Activated naive CD4-positive, alpha-beta T cell treated with anti-CD3 and anti-CD28 coated beads, Interleukin-2, amount 50 U/mL, for 72 hours (primary cell): ENCODE results near the gene NUP153. TPM values are rescaled to one million over a fixed set of nuclear protein-coding genes. Genes with fewer than 3 reads are reported as not detected.

Experiments used
- ATAC-seq, 2 donors: fragments of 150-1000 bp; cut with Tn5 transposase; 2 replicates each; pipeline ENCODE4 v1.10.0; 2021; ENCODE audit warnings: mild to moderate bottlenecking in 2 of 2, moderate library complexity in 2 of 2
- DNase-seq, 2 donors: peaks; one replicate each; pipeline ENCODE4 v3.0.0; 2021 to 2022; ENCODE audit warnings: low spot score in 2 of 2
- H3K27ac Mint-ChIP-seq, 2 donors: one replicate each; pipeline ENCODE4 v1.8.0; 2022; ENCODE audit warnings: mild to moderate bottlenecking in 2 of 2, mixed read lengths in 2 of 2
- H3K36me3 Mint-ChIP-seq, 2 donors: one replicate each; pipeline ENCODE4 v1.8.0; 2022; ENCODE audit warnings: mixed read lengths in 2 of 2
- H3K9me3 Mint-ChIP-seq, 2 donors: one replicate each; pipeline ENCODE4 v1.8.0; 2022; ENCODE audit warnings: mixed read lengths in 2 of 2
- total RNA-seq, 2 donors: library from RNA; stranded (reverse); gene quantifications; one replicate each; pipeline ENCODE4 v1.2.3, GENCODE V29; 2022

The NUP153 gene
- total RNA-seq, 2 donors from 2014 or later: 77.3 to 84.8 TPM

DNA sequence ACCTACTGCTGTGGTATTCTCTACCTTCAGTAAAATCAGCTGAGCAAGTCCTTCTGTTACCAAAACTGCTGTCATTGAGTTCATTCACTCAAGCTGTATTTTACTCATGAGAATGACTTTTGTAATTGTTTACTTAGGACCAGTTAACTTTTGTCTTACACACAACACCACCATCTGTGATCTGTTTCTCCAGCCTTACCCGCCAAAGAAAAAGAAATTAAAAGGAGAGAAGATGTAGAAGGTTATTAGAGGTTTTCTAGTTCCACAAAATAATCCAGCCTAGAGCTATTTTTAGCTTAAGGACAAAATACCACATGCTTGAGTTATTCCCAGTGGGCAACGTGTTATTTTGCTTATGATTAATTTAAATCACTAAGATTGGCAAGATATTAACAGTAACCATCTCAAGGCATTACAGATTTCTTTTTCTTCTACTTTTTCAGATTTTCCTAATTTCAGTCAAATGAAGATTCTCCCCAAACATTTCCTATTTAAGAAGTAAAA is 68.5 kb downstream of the NUP153 start:
- Mint-ChIP-seq H3K36me3 (peaks cover 6 to 67% of the 10 kb centered on the region in 2 donors), H3K27ac (no peak overlapping the region), H3K9me3 (no peaks in the 10 kb centered on the region)
- DNase-seq (no peak), ATAC-seq (no peak)

DNA sequence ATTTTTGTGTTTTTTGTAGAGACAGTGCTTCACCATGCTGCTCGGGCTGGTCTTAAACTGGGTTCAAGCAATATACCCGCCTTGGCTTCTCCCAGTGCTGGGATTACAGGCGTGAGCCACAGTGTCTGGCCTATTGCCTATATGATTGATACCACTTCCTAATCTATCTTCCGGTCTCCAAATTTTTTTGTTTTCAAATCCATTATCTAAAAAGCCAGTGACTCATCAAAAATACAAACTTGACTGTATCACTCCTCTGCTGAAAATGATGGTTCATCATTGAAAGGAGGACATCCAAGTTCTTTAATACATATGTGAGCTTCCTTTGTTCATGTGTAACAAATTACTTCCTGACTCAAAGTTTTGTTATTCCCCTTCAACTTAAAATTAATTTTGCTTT is 71.2 kb downstream of the NUP153 start:
- no peak for DNase-seq
- no peak for ATAC-seq
- Mint-ChIP-seq H3K9me3 (no peaks in the 10 kb centered on the region), H3K27ac (peak overlapping the region; percentile 30 to 84), H3K36me3 (peaks cover 11 to 73% of the 10 kb centered on the region in 2 donors)

DNA sequence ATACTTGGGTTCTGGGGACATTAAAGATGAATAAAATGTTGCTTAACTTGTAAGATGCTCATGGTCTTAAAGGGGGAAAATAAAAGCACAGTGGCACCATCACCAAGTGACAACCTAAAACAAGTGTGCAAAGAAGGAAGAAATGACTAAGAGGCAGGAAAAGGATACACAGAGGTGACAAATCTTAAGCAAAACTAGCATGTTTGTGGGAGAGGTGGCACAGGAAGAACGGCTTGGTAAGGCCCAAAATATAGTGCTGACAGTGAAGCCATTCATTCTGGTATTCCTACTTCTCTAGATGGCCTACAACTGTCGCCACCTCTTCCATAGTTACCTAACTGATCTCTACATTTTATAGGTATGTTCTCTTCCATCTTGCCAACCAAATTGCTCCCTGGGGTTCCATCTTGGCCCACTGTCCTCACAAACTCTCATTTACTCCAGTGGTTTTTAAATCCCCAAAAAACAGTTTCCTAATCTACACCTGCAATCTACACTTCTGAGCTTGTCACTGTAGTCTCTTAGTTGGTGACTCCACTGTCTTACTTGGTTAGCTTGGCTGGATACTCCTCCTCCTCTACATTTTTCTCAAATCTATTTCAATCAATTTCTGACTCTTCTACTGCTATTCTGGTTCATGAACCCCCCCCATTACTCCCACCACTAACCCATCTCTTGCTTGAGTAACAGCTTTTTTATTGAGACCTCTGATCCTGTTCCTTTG is 73.1 kb downstream of the NUP153 start:
- Mint-ChIP-seq H3K27ac (peak overlapping the region; percentile 33 to 76), H3K9me3 (no peaks in the 10 kb centered on the region), H3K36me3 (peaks cover 27 to 73% of the 10 kb centered on the region in 2 donors)
- ATAC-seq (peak; percentile 90 to 95), DNase-seq (peak in 1 of 2 donors; percentile 27)

DNA sequence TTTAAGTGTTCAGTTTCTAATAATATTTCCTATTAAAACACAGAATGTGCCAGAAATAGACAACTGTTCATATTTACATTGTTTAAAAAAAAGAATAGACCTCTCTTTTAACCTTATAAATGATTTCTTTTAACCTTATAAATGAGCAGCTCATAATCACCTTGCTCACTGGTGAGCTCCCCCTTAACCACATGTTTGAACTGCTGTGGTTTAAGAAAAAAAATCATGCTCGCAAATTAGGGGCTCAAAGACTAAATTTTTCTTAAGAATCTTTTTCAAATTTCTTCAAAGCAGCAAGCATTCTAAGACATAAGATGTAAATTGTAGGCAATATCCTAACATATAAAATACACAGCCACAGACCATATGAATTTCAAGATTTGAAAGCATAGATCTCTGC is 73.8 kb downstream of the NUP153 start:
- ATAC-seq: no peak
- H3K36me3 Mint-ChIP-seq: peaks cover 28 to 68% of the 10 kb centered on the region in 2 donors
- peak overlapping the region; percentile 18 to 76 for H3K27ac Mint-ChIP-seq
- DNase-seq: no peak
- H3K9me3 Mint-ChIP-seq: no peaks in the 10 kb centered on the region

DNA sequence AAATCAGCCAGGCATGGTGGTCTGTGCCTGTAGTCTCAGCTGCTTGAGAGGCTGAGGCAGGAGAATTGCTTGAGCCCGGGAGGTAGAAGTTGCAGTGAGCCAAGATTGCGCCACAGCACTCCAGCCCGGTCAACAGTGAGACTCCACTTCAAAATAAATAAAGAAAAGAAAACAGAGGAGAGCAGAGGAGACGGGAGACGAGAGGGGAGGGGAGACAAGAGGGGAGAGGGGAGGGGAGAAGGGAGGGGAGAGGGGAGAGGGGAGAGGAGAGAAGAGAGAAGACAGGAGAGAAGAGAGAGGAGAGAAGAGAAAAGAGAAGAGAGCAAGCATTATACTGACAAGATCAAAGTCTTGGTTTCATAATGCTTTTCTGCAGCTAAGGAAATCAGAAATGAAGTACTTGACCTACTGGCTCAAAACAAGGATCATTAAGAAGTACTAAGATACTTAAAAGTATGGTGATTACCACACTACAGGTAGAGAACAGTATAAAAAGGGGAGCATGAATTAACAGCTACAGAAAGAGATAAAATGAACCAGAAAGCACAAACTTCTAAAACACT is 76.1 kb downstream of the NUP153 start:
- ATAC-seq (no peak), DNase-seq (no peak)
- peak overlapping the region; percentile 17 to 19 for H3K27ac Mint-ChIP-seq
- no peaks in the 10 kb centered on the region for H3K9me3 Mint-ChIP-seq
- H3K36me3 Mint-ChIP-seq: peaks cover 24 to 51% of the 10 kb centered on the region in 2 donors

DNA sequence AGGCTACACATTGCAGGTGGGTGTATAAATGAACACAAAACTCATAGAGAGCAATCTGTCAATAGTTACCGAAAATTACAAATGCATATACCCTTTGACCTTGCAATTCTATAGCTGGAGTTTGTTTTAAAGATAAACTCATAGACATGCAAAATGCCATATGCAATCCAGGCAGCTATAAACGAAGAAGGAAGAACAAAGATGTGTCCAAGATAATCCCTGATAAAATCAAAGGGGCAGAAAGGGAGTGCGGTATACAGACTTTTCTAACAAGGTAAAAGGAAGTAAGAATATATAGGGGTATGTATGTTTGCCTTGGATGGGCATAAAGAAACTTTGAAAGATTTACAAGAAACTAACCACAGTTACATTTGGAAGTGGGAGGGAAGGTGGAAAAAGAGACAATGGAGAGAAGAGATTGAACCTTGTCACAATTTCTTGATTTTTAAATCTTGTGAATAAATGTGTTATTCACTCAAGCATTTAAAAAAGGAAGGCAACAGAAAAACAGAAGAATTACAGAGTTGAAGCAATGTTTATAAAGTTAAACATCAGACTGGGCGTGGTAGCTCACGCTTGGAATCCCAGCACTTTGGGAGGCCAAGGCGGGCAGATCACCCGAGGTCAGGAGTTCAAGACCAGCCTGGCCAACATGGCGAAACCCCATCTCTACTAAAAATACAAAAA is 76.8 kb downstream of the NUP153 start:
- H3K36me3 Mint-ChIP-seq: peaks cover 22 to 50% of the 10 kb centered on the region in 2 donors
- H3K9me3 Mint-ChIP-seq: no peaks in the 10 kb centered on the region
- peak overlapping the region; percentile 17 to 56 for H3K27ac Mint-ChIP-seq

DNA sequence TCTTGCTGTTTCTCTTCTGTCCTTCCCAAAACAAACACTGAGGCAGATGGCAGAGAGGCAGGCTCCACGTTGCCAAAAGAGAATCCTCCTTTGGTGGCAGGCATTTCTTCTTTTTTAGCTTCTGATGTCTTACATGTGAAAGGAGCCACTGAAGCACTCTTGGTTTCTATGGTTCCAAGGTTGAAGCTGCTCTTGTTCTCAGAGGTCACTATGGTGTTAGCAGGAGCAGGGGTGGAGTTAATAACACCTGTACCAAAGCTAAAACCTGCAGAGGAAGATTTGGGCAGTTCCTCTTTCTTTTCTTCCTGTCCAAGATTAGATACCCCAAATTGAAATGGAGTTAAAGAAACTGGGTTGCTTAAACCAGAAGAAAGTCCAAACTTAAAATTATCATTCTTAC is 77.9 kb downstream of the NUP153 start:
- Mint-ChIP-seq H3K9me3 (no peaks in the 10 kb centered on the region), H3K36me3 (peaks cover 22 to 42% of the 10 kb centered on the region in 2 donors), H3K27ac (no peak overlapping the region)
- DNase-seq (no peak), ATAC-seq (no peak)

More for the DNA sequence above, 76.8 kb downstream of the NUP153 start:
- ATAC-seq (no peak), DNase-seq (no peak)

DNA sequence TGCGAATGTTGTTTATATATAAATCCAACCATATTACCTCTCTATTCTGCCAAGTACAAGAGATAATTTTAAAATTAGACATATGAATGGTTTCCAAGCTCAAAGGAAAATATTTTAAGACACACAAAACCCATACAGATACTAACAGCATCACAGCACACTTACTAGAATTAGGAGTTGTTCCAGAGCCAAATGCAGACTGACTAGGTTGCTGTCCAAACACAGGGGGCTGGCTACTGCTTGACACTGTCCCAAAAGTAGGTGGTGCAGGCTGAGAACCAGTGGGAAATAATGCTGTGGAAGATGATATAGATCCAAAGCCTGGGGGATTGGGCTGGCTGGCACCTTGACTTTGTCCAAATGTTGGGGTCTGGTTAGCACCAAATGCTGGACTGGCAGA is 82.3 kb downstream of the NUP153 start:
- H3K9me3 Mint-ChIP-seq: no peaks in the 10 kb centered on the region
- no peak overlapping the region for H3K27ac Mint-ChIP-seq

DNA sequence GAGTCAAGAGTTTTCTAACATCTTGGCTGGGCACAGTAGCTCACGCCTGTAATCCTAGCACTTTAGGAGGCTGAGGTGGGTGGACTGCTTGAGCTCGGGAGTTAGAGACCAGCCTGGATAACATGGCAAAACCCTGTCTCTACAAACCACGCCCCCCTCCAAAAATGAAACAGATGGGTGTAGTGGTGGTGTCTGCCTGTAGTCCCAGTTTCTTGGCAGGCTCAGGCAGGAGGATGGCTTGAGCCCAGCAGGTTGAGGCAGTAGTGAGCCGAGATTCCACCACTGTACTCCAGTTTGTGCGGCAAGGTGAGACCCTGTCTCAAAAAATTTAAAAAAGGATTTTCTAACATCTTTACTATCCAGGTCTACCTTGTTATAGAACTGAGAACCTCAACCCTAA is 84.6 kb downstream of the NUP153 start:
- Mint-ChIP-seq H3K36me3 (peaks cover 7 to 40% of the 10 kb centered on the region in 2 donors), H3K9me3 (no peaks in the 10 kb centered on the region), H3K27ac (no peak overlapping the region)
- DNase-seq (no peak), ATAC-seq (no peak)

More for the DNA sequence above, 82.3 kb downstream of the NUP153 start:
- DNase-seq: no peak
- ATAC-seq: no peak
- H3K36me3 Mint-ChIP-seq: peaks cover 9 to 30% of the 10 kb centered on the region in 2 donors

DNA sequence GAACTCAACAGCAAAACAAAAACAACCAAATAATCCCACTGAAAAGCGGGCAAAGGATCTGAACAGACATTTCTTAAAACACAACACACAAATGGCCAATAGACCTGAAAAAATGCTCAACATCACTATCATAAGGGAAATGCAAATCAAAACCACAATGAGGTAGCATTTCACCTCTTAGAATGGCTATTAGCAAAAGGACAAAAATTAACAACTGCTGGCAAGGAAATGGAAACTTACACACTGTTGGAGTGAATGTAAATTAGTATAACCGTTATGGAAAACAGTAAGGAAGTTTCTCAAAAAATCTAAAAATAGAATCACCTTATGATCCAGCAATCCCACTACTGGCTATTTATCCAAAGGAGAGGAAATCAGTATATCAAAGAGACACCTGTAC is 85.7 kb downstream of the NUP153 start:
- ATAC-seq (no peak), DNase-seq (no peak)
- H3K9me3 Mint-ChIP-seq: no peaks in the 10 kb centered on the region
- peak overlapping the region; percentile 45 to 62 for H3K27ac Mint-ChIP-seq
- peaks cover 14 to 50% of the 10 kb centered on the region in 2 donors for H3K36me3 Mint-ChIP-seq

DNA sequence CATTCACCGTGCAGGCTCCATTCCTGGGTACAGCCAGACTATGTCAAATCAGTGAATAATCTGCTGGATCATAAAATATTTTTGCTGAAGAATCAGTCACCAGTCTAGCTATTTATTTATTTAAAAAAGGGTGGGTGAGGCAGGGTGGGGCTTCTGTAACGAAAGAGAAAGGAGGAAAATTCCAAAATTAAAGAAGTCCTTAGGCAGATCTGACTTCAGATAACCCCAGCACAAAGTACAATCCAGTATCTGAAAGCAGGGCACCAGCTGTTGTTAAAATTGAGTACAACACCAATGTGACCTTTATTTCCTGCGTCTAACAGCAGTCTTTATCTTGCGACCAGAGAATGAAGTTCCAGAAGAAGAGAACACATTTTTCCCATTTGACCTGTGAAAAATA is 90.9 kb downstream of the NUP153 start:
- Mint-ChIP-seq H3K27ac (no peak overlapping the region), H3K36me3 (peaks cover 14 to 45% of the 10 kb centered on the region in 2 donors), H3K9me3 (no peaks in the 10 kb centered on the region)
- DNase-seq: no peak
- no peak for ATAC-seq

DNA sequence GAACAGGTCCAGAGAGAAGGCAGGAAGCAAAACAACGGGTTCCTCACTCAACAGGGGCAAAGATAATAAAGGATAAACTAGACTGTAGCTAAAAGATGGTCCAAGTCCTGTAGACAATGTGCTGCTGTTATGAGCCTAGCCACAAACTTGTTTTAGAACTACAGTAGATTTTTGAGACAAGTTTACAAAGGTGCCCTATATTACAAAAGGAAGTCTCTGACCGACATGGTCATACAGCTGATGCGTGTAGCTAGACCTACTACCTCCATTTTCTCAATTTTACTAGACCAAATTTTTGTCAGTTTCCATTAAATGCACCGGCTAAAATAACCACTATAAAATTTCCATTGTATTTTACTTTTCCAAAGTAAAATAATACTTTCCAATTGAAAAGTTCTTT is 94.7 kb downstream of the NUP153 start:
- ATAC-seq (no peak), DNase-seq (no peak)
- peaks cover 6 to 19% of the 10 kb centered on the region in 2 donors for H3K36me3 Mint-ChIP-seq
- no peak overlapping the region for H3K27ac Mint-ChIP-seq
- H3K9me3 Mint-ChIP-seq: no peaks in the 10 kb centered on the region

DNA sequence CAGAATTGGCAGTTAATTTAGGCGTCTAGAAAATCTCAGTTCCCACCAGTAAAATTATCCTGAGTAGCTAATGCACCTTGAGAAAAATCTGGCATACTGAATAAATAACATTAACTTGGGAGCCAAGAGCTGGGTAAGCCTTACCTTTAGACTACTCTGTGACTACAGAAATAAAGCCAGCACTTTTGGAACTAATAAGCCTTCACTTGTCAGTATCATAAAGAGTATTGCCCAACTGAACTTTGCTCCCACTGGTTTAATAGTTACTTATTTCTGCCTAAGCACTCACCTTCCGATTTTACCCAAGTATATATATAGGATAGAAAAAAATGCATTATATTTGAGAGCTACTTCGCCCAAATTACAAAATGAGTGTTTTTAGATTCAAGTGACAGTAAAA is 95.9 kb downstream of the NUP153 start:
- Mint-ChIP-seq H3K27ac (no peak overlapping the region), H3K9me3 (no peaks in the 10 kb centered on the region), H3K36me3 (peaks cover 5 to 8% of the 10 kb centered on the region in 2 donors)
- ATAC-seq: no peak
- DNase-seq: no peak

DNA sequence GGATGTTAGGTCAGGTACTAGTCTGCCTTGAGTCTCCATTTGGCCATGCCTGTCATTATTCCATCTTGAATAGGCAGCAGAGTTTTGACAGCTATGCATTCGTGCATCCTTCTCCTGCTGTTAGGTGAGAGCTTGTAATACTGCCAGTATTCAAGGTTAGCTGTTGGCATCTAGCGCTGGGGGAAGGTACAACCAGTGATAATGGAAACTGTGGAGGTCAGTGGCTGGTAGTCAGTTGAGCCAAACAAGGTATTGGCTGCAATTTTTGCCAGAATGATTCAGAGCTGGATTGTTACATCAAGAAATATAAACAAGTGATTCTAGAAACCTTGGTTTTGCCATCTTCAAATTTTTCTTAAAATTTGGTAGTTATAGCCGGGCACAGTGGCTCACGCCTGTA is 100.1 kb downstream of the NUP153 start:
- H3K9me3 Mint-ChIP-seq: no peaks in the 10 kb centered on the region
- H3K27ac Mint-ChIP-seq: peak overlapping the region in 1 of 2 donors; percentile 32
- no peak for ATAC-seq
- no peak for DNase-seq
- H3K36me3 Mint-ChIP-seq: peaks cover 0 to 5% of the 10 kb centered on the region in 2 donors

DNA sequence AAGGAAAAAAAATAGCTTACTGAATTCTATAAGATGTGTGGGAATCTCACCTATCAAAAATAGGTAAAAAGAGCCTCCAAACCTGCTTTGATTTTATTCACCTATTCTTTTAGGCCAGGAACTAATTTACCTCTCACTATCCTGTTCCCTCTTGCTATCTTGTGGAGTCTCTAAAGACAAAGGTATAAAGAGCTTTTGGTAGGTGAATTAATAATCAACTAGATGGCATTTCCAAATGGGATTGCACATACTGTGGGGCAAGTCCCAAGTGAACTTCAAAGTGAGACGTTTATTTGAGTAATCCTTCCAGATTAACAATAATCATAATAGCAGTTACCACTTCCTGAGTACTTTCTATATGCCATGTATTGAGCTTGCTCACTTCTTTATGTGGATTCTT is 103.8 kb downstream of the NUP153 start:
- H3K36me3 Mint-ChIP-seq: peaks cover 6 to 11% of the 10 kb centered on the region in 2 donors
- H3K9me3 Mint-ChIP-seq: no peaks in the 10 kb centered on the region
- DNase-seq: no peak
- peak overlapping the region in 1 of 2 donors; percentile 25 for H3K27ac Mint-ChIP-seq
- ATAC-seq: peak in 1 of 2 donors; percentile 9

DNA sequence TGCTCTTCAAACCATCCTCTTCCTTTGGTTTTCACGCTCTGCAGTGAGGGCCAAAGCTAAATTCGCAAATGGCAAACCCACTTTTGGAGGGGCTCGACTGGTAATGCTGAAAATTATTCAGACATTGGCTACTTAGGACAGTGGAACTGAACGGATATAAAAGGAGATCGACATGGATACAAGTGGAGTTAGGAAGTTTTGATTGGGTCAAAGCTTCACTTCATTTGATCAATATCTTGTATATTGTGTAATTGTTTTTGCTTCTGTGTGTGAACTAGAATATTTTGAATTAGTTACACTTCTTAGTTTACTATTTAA is 105.4 kb downstream of the NUP153 start:
- peak overlapping the region; percentile 63 to 75 for H3K27ac Mint-ChIP-seq
- H3K36me3 Mint-ChIP-seq: peaks cover 6 to 8% of the 10 kb centered on the region in 2 donors
- DNase-seq (no peak), ATAC-seq (no peak)
- no peaks in the 10 kb centered on the region for H3K9me3 Mint-ChIP-seq
